ENCODE measurements around the gene OSER1. TPM values are rescaled to one million over a fixed set of nuclear protein-coding genes. Genes with fewer than 3 reads are reported as not detected.

Gene OSER1
- total RNA-seq, 4 donors from 2014 or later: 47.6 to 97.3 (median 70.3) TPM

- H3K4me1 ChIP-seq: peaks cover 0 to 39% (median 0%) of the 10 kb centered on the region in 3 donors
- H3K27me3 ChIP-seq: no peaks in the 10 kb centered on the region
- ATAC-seq: peak; percentile 72
- peaks cover 0 to 33% of the 10 kb centered on the region in 2 donors for H3K36me3 ChIP-seq
- no peak overlapping the region for H3K27ac ChIP-seq
- TF ChIP-seq, protein P1, sequence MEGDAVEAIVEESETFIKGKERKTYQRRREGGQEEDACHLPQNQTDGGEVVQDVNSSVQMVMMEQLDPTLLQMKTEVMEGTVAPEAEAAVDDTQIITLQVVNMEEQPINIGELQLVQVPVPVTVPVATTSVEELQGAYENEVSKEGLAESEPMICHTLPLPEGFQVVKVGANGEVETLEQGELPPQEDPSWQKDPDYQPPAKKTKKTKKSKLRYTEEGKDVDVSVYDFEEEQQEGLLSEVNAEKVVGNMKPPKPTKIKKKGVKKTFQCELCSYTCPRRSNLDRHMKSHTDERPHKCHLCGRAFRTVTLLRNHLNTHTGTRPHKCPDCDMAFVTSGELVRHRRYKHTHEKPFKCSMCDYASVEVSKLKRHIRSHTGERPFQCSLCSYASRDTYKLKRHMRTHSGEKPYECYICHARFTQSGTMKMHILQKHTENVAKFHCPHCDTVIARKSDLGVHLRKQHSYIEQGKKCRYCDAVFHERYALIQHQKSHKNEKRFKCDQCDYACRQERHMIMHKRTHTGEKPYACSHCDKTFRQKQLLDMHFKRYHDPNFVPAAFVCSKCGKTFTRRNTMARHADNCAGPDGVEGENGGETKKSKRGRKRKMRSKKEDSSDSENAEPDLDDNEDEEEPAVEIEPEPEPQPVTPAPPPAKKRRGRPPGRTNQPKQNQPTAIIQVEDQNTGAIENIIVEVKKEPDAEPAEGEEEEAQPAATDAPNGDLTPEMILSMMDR (IDR thresholded peaks at IDR 0.05): peak; percentile 68 to 89 (median 76)
- no peak for TF ChIP-seq POLR2A (IDR thresholded peaks at IDR 0.05)
- no peak overlapping the region for H3K4me3 ChIP-seq
- no peaks in the 10 kb centered on the region for H3K9me3 ChIP-seq
- 39 to 58% methylated on average over 7 of the region's 11 CpGs for WGBS, 2 donors (ENCODE audit: low coverage in 1 of 2)
Observed at GRCh38 chr20:44217342-44218092, 6.9 kb upstream of the OSER1 start.

- H3K9me3 ChIP-seq: no peaks in the 10 kb centered on the region
- TF ChIP-seq, protein P1 (IDR thresholded peaks at IDR 0.05): peak; percentile 27 to 81 (median 70)
- TF ChIP-seq POLR2A (IDR thresholded peaks at IDR 0.05) (no peak), EP300 (IDR thresholded peaks at IDR 0.05) (no peak), POLR2AphosphoS5 (IDR thresholded peaks at IDR 0.05) (no peak)
- H3K4me1 ChIP-seq: peaks cover 0 to 52% (median 0%) of the 10 kb centered on the region in 3 donors
- no peak overlapping the region for H3K4me3 ChIP-seq
- WGBS, 2 donors (ENCODE audit: low coverage in 1 of 2): 53% methylated on average over 7 of the region's 7 CpGs; no CpG with 5 or more reads in 1 of the 2 donors
- peaks cover 0 to 21% of the 10 kb centered on the region in 2 donors for H3K36me3 ChIP-seq
- H3K27me3 ChIP-seq: no peaks in the 10 kb centered on the region
- no peak overlapping the region for H3K27ac ChIP-seq
- no peak for ATAC-seq
Observed at GRCh38 chr20:44215125-44215524, 4.6 kb upstream of the OSER1 start.

DNA sequence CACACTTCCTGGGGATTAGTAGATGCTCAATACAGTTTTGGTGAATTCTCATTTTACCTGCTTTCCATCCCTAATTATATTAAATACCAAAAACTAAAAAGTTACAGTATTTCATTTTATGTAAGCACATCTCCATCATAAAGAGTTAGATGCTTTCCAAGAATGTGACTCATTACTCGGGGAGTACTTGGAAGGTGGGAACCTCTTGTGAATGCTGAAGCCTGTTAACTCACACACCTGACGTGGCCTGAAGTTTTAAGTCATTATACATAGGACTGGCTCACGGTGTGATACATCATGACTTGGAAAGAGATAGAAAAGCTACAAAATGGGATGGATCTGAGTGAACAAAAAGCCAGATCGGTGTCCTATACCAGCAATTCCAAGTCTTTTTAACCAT lies 2.2 kb upstream of the OSER1 start:
- Histone ChIP-seq H3K27ac (peak overlapping the region in 2 of 4 donors; percentile 97 to 100), H3K36me3 (peaks cover 0 to 16% of the 10 kb centered on the region in 2 donors), H3K4me3 (no peak overlapping the region), H3K27me3 (no peaks in the 10 kb centered on the region), H3K4me1 (peaks cover 0 to 61% (median 4%) of the 10 kb centered on the region in 3 donors), H3K9me3 (no peaks in the 10 kb centered on the region)
- ATAC-seq: no peak
- TF ChIP-seq POLR2A (IDR thresholded peaks at IDR 0.05) (no peak), EP300 (IDR thresholded peaks at IDR 0.05) (no peak), POLR2AphosphoS5 (IDR thresholded peaks at IDR 0.05) (no peak)
- TF ChIP-seq, protein P1 (IDR thresholded peaks at IDR 0.05): no peak
- 43 to 77% methylated on average over 3 to 4 of the region's 4 CpGs for WGBS, 2 donors (ENCODE audit: low coverage in 1 of 2)

DNA sequence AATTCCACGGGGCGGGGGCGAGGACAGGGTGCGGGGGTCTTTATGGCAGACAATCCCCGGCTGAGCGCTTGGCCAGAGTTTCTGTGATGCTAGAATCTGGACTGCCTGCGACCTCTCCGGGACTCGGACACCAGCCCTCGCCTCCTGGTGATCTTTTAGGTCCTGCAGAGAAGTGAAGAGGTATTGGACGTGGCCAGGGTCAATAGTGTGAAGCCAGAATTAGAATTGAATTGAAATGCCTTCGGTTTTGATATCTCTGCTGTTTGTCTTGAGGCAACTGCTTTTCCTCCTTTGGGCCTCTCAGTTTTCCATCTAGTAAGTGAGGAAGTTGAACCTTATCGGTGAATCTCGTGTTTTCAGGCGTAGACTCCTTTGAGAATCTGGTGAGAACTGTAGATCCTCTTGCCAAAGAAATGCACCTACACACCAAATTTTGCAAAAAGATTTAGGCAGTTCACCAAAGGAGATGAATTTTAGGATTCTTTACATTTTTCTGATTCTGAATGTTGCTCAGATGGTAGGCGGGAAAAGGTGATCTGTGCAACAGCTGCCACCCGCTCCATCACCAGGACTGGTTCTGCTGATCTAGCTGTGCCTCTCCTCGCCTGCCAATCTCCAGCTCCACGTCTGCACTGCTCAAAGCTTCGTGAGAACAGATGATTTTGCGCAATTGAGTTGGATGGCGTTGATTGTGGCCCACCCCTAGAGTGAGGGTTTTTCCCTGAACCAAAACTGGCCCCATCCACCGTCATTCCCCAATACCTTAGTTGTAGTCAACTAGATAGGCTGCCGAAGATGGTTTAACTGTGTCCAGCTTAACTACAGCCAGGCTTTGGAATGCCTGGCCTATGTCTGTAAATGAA lies 837 bp upstream of the OSER1 start:
- WGBS, 2 donors (ENCODE audit: low coverage in 1 of 2): 12 to 14% methylated on average over 6 to 12 of the region's 24 CpGs
- Histone ChIP-seq H3K4me1 (peaks cover 0 to 66% (median 8%) of the 10 kb centered on the region in 3 donors), H3K4me3 (peak overlapping the region; percentile 55 to 97), H3K36me3 (peaks cover 0 to 12% of the 10 kb centered on the region in 2 donors), H3K27ac (peak overlapping the region; percentile 84 to 100 (median 96)), H3K9me3 (no peaks in the 10 kb centered on the region), H3K27me3 (no peaks in the 10 kb centered on the region)
- TF ChIP-seq EP300 (IDR thresholded peaks at IDR 0.05): no peak
- TF ChIP-seq, protein P1 (IDR thresholded peaks at IDR 0.05): peak in 1 of 4 experiments; percentile 6
- ATAC-seq: no peak

All from gastroesophageal sphincter (tissue), 4 donors.